ENCODE data around the gene LNPK. TPM values are rescaled to one million over a fixed set of nuclear protein-coding genes. Genes with fewer than 3 reads are reported as not detected.

LNPK gene
- total and polyA plus RNA-seq, 2 of the 4 experiments (the other 2 are of a cell fraction), result 18.7 to 48.6 TPM

DNA sequence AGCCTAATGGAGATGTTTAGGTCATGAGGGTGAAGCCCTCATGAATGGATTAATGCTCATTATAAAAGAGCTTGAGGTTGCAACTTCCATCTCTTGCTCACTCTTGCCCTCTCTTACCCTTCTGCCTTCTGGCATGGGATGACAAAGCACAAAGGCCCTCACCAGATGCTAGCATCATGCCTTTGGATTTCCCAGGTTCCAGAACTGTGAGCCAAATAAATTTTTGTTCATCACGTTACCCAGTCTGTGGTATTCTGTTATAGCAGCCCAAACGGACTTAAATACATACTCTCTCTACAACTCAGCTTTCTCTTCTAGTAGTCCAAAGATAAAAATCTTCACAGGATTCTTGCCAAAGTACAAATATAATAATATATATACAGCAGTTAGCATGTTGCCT, 75.8 kb downstream of the LNPK start:
- no peak overlapping the region for H4K91ac ChIP-seq (ENCODE audit: insufficient read depth, low read depth, low read length)
- H2AFZ ChIP-seq (replicated peaks; ENCODE audit: low read length, poor library complexity), result no peak overlapping the region
- peaks cover 3% of the 10 kb centered on the region; the same call in 1 of the 2 replicates for H3K36me3 ChIP-seq (ENCODE audit: control insufficient read depth, insufficient read depth, low read length)
- no peak overlapping the region for H2BK5ac ChIP-seq (ENCODE audit: low read depth, low read length, poor library complexity, severe bottlenecking)
- dilution Hi-C loops (cut with HindIII; ENCODE audit: low sequenced_read_pairs, unreplicated experiment) (no loop called here), intact Hi-C loops (cut with micrococcal nuclease) (no loop called here), in situ Hi-C loops (cut with MboI; ENCODE audit: low sequenced_read_pairs) (no loop called here)
- no peaks in the 10 kb centered on the region for H3K79me1 ChIP-seq (ENCODE audit: low read depth in 1 of 2, low read length in 2 of 2)
- no peak overlapping the region for H3K14ac ChIP-seq (replicated peaks; ENCODE audit: low read depth, low read length)
- no peak overlapping the region for H2BK120ac ChIP-seq (ENCODE audit: low read depth, low read length)
- no peaks in the 10 kb centered on the region for H3K9me3 ChIP-seq (ENCODE audit: control insufficient read depth, insufficient read depth, low read length)
- H3K18ac ChIP-seq (ENCODE audit: low read depth, low read length), result no peak overlapping the region
- CTCF ChIA-PET, result no interaction called here
- H3K9ac ChIP-seq (ENCODE audit: low read depth, low read length), result no peak overlapping the region
- H3K4me1 ChIP-seq (ENCODE audit: control insufficient read depth, insufficient read depth, low read length), result no peaks in the 10 kb centered on the region
- ATAC-seq (ENCODE audit: low read depth), result peak; percentile 32; the same call in 1 of the 2 replicates
- H4K5ac ChIP-seq (ENCODE audit: low read depth, low read length), result no peak overlapping the region
- no peak overlapping the region for H2BK15ac ChIP-seq (ENCODE audit: low read depth, low read length)
- no peak overlapping the region for H3K4me3 ChIP-seq (ENCODE audit: insufficient read depth, low read depth, low read length)
- no peak overlapping the region for H3K56ac ChIP-seq (ENCODE audit: extremely low read depth, insufficient read depth, low read length)
- no peak overlapping the region for H4K8ac ChIP-seq (ENCODE audit: low read depth in 2 of 2, low read length in 2 of 2)
- POLR2A ChIA-PET (ENCODE audit: unreplicated experiment), result no interaction called here
- no peak overlapping the region for H3K23ac ChIP-seq (ENCODE audit: low read depth, low read length)
- H3K27me3 ChIP-seq (ENCODE audit: control insufficient read depth, insufficient read depth, low read length), result no peaks in the 10 kb centered on the region
- no TSS peak for BruUV-seq (replicated peaks)
- H2BK20ac ChIP-seq (ENCODE audit: low read depth, low read length), result no peak overlapping the region
- TF ChIP-seq RFX5 (IDR thresholded peaks at IDR 0.05; ENCODE audit: low read depth, low read length) (no peak), NFE2L2 (IDR thresholded peaks at IDR 0.05; ENCODE audit: low read depth, low read length) (0 out of 2 replicates have a peak, but pooled peaks have one; percentile 10)
- no peaks in the 10 kb centered on the region for H4K20me1 ChIP-seq (ENCODE audit: insufficient read depth, low read length)
- DNase-seq, result peak; percentile 64
- H3K27ac ChIP-seq (ENCODE audit: insufficient read depth, low read length), result no peak overlapping the region
- WGBS, 2 experiments (ENCODE audit: extremely low coverage in 2 of 2, insufficient read length in 1 of 2), result no CpG with 5 or more reads among the region's 2 CpGs
- no peak overlapping the region for H2AK9ac ChIP-seq (replicated peaks; ENCODE audit: low read depth, low read length, poor library complexity)
- no peak overlapping the region for H3K4ac ChIP-seq (ENCODE audit: low read depth, low read length)
- H3K9me1 ChIP-seq (ENCODE audit: insufficient read depth, low read length), result peaks cover 3% of the 10 kb centered on the region; the same call in 1 of the 2 replicates
- no peak overlapping the region for H3K4me2 ChIP-seq (ENCODE audit: low read depth, low read length)
- H2AK5ac ChIP-seq (ENCODE audit: low read depth, low read length), result no peak overlapping the region
